Gastrocnemius medialis (tissue), 4 donors: ENCODE measurements around the gene KPNA1. TPM values are rescaled to one million over a fixed set of nuclear protein-coding genes. Genes with fewer than 3 reads are reported as not detected.
A peak's percentile ranks its signal among the peaks of the same experiment; 100 is the strongest.
"Not testable (repeated sequence)": the region's sequence is repeated elsewhere in the genome, so short reads cannot be mapped to it uniquely, and the experiment has no call there.

Source experiments
- ATAC-seq, 2 donors: fragments of 150-250 bp; one replicate each; pipeline ENCODE4 v1.9.1; 2016
- DNase-seq, 2 donors: peaks; one replicate each; pipeline ENCODE4 v3.0.0-alpha.2; 2019
- H3K27ac ChIP-seq, 4 donors: fragments of 200-600 bp; sonication (generic); 1 replicate in 1 of 4; 2 replicates in 3 of 4; pipeline ENCODE4 v1.5.1; 2016 to 2018; ENCODE audit warnings: mild to moderate bottlenecking in 2 of 4, moderate library complexity in 1 of 4
- H3K27me3 ChIP-seq, 3 donors: fragments of 200-600 bp; sonication (generic) in 2 of 3; 1 replicate in 1 of 3; 2 replicates in 2 of 3; pipeline versions ENCODE4 v1.5.1 to v1.6.0; 2016 to 2019; ENCODE audit warnings: mild to moderate bottlenecking in 1 of 3, moderate library complexity in 1 of 3
- H3K36me3 ChIP-seq, 2 donors: fragments of 200-600 bp; sonication (generic) in 1 of 2; one replicate each; pipeline ENCODE4 v1.5.1; 2017 to 2018
- H3K4me1 ChIP-seq, 2 donors: fragments of 200-600 bp; sonication (generic) in 1 of 2; one replicate each; pipeline ENCODE4 v1.5.1; 2016 to 2017; ENCODE audit warnings: mild to moderate bottlenecking in 2 of 2
- H3K4me3 ChIP-seq, 4 donors: fragments of 200-600 bp; sonication (generic) in 3 of 4; 1 replicate in 1 of 4; 2 replicates in 3 of 4; pipeline ENCODE4 v1.5.1; 2016 to 2019; ENCODE audit warnings: mild to moderate bottlenecking in 2 of 4
- H3K9me3 ChIP-seq, 3 donors: fragments of 200-600 bp; sonication (generic) in 2 of 3; 1 replicate in 1 of 3; 2 replicates in 2 of 3; pipeline ENCODE4 v1.5.1; 2016 to 2019
- POLR2A ChIP-seq, 2 donors: fragments of 450-650 bp; IDR thresholded peaks; one replicate each; pipeline ENCODE4 v1.6.1; 2017; ENCODE audit warnings: antibody characterized with exemption in 2 of 2, mild to moderate bottlenecking in 2 of 2, moderate library complexity in 2 of 2
- in situ Hi-C, 4 donors: fragments of 200-750 bp; cut with MboI; loops; one replicate each; pipeline versions ENCODE4 v1.15.0 to v1.8.0; 2017; ENCODE audit warnings: low sequenced_read_pairs in 4 of 4
- intact Hi-C: fragments of 100-400 bp; cut with DNase I; formaldehyde crosslinking; loops from one replicate; pipeline ENCODE4 v1.15.1; 2023; ENCODE audit warnings: low total_unique reads
- total RNA-seq, 4 donors: library from RNA; depleted of rRNA; stranded (reverse); fragments of >200 nt; gene quantifications; one replicate each; pipeline versions ENCODE4 v1.1.0 to v1.2.3, GENCODE V29; 2016
- TF ChIP-seq, protein P1 (sequence below), 5 experiments: fragments of 450-650 bp in 3 of 5; fragments of 200-600 bp in 2 of 5; sonication (generic) in 2 of 5; IDR thresholded peaks in 4 of 5; conservative IDR thresholded peaks in 1 of 5; 1 replicate in 4 of 5; 2 replicates in 1 of 5; pipeline ENCODE4 v1.5.1; 2016 to 2019; ENCODE audit warnings: antibody characterized with exemption in 5 of 5, mild to moderate bottlenecking in 3 of 5, moderate library complexity in 3 of 5

The KPNA1 gene
- total RNA-seq, 4 donors from 2014 or later = 108 to 119 (median 112) TPM

- peaks cover 33 to 37% of the 10 kb centered on the region in 2 donors for H3K4me1 ChIP-seq
- peak overlapping the region; percentile 94 to 99 (median 97) for H3K27ac ChIP-seq
- TF ChIP-seq POLR2A (IDR thresholded peaks at IDR 0.05) = no peak
- TF ChIP-seq, protein P1, sequence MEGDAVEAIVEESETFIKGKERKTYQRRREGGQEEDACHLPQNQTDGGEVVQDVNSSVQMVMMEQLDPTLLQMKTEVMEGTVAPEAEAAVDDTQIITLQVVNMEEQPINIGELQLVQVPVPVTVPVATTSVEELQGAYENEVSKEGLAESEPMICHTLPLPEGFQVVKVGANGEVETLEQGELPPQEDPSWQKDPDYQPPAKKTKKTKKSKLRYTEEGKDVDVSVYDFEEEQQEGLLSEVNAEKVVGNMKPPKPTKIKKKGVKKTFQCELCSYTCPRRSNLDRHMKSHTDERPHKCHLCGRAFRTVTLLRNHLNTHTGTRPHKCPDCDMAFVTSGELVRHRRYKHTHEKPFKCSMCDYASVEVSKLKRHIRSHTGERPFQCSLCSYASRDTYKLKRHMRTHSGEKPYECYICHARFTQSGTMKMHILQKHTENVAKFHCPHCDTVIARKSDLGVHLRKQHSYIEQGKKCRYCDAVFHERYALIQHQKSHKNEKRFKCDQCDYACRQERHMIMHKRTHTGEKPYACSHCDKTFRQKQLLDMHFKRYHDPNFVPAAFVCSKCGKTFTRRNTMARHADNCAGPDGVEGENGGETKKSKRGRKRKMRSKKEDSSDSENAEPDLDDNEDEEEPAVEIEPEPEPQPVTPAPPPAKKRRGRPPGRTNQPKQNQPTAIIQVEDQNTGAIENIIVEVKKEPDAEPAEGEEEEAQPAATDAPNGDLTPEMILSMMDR (IDR thresholded peaks at IDR 0.05 in 4 of 5, conservative IDR thresholded peaks at IDR 0.05 in 1 of 5) = no peak
- no peaks in the 10 kb centered on the region for H3K36me3 ChIP-seq
- in situ Hi-C loops (loop anchor here in 3 of 4 donors (10.0 kb wide), 2 partner anchors 100 to 130 kb away; partner anchors contain the start of genes FAM162A (in 2 of the 3), MIX23 (in 2 of the 3) and WDR5B (in 1 of the 3)), intact Hi-C loops (loop anchor here (2.0 kb wide), 1 partner anchor 50 kb away; the partner anchor contains the start of genes DTX3L and PARP9)
- H3K4me3 ChIP-seq = peak overlapping the region; percentile 65 to 94 (median 84)
- ATAC-seq = peak in 1 of 2 donors; percentile 2
- no peaks in the 10 kb centered on the region for H3K9me3 ChIP-seq
- no peaks in the 10 kb centered on the region for H3K27me3 ChIP-seq
- no peak for DNase-seq
Observed at GRCh38 chr3:122515020-122515468, 305 bp upstream of the KPNA1 start.

DNA sequence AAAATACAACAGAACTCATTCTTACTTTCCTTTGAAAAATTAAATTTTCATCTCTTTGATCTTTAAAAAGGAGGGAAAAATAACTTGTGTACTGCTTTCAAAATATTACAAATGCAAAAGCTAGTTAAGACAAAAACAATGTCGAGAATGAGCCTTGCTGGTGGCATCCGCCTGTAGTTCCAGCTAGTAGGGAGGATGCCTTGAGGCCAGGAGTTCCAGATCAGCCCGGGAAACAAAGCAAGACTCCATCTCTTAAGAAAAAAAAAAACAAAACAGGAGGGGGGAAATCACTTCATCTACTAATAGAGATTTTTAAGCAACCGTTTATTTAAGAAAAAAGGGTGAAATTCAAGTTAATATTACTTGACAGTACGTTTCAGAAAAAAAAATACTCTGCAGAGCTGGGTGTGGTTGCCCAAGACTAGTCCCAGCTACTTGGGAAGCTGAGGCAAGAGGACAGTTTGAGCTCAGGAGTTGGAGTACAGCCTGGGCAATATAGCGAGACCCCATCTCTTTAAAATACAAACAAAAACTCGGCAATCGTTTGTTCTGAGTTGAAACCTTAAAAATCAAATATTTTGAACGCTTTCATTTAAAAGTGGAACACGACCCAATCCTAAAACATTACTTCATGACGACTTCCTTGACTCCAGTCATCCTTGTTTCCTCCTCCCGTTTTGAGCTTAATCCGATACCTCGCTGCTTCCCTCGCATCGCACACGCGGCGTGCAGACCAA is 1.2 kb downstream of the KPNA1 start:
- ATAC-seq (peak; percentile 24 to 31), DNase-seq (peak in 1 of 2 donors; percentile 38)
- H3K36me3 ChIP-seq = no peaks in the 10 kb centered on the region
- intact Hi-C loops (loop anchor here (1.0 to 5.0 kb wide), 4 partner anchors 51 to 279 kb away; partner anchors contain the start of genes DTX3L, HSPBAP1, MIX23 and PARP9), in situ Hi-C loops (loop anchor here in 3 of 4 donors (10.0 kb wide), 2 partner anchors 99 to 129 kb away; partner anchors contain the start of genes FAM162A (in 2 of the 3), MIX23 (in 2 of the 3) and WDR5B (in 1 of the 3))
- H3K4me3 ChIP-seq = peak overlapping the region; percentile 65 to 94 (median 84)
- peak overlapping the region; percentile 94 to 99 (median 97) for H3K27ac ChIP-seq
- TF ChIP-seq, protein P1 (IDR thresholded peaks at IDR 0.05 in 4 of 5, conservative IDR thresholded peaks at IDR 0.05 in 1 of 5) = no peak
- TF ChIP-seq POLR2A (IDR thresholded peaks at IDR 0.05) = peak; percentile 11 to 49
- H3K9me3 ChIP-seq = no peaks in the 10 kb centered on the region
- peaks cover 47 to 52% of the 10 kb centered on the region in 2 donors for H3K4me1 ChIP-seq
- H3K27me3 ChIP-seq = no peaks in the 10 kb centered on the region

- H3K27ac ChIP-seq = peak overlapping the region; percentile 94 to 99 (median 97)
- TF ChIP-seq, protein P1 (IDR thresholded peaks at IDR 0.05 in 4 of 5, conservative IDR thresholded peaks at IDR 0.05 in 1 of 5) = no peak
- no peak for TF ChIP-seq POLR2A (IDR thresholded peaks at IDR 0.05)
- H3K36me3 ChIP-seq = no peaks in the 10 kb centered on the region
- in situ Hi-C loops = loop anchor here in 3 of 4 donors (10.0 kb wide), 2 partner anchors 97 to 127 kb away; partner anchors contain the start of genes FAM162A (in 2 of the 3), MIX23 (in 2 of the 3) and WDR5B (in 1 of the 3)
- H3K27me3 ChIP-seq = no peaks in the 10 kb centered on the region
- H3K4me1 ChIP-seq = peaks cover 56 to 63% of the 10 kb centered on the region in 2 donors
- ATAC-seq = no peak
- H3K9me3 ChIP-seq = no peaks in the 10 kb centered on the region
- peak overlapping the region in 3 of 4 donors; percentile 23 to 94 (median 65) for H3K4me3 ChIP-seq
- intact Hi-C loops = loop anchor here (5.0 kb wide), 1 partner anchor 280 kb away; the partner anchor contains the start of gene HSPBAP1
- DNase-seq = no peak
Observed at GRCh38 chr3:122512284-122512683, 2.5 kb downstream of the KPNA1 start.

- peak; percentile 23 to 54 for ATAC-seq
- H3K36me3 ChIP-seq = no peaks in the 10 kb centered on the region
- in situ Hi-C loops = loop anchor here in 3 of 4 donors (10.0 kb wide), 2 partner anchors 96 to 126 kb away; partner anchors contain the start of genes FAM162A (in 2 of the 3), MIX23 (in 2 of the 3) and WDR5B (in 1 of the 3)
Observed at GRCh38 chr3:122510878-122511535, 3.7 kb downstream of the KPNA1 start.

DNA sequence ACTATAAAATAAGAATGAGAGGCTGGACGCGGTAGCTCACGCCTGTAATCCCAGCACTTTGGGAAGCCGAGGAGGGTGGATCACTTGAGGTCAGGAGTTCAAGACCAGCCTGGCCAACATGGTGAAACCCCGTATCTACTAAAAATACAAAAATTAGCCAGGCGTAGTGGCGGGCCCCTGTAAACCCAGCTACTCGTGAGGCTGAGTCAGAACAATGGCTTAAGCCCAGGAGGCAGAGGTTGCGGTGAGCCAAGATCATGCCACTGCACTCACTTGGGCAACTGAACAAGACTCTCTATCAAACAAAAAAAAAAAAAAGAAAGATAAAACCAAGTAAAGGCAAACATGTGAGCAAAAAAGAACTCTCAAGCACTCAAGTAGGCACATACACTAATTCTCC is 5.8 kb downstream of the KPNA1 start:
- Histone ChIP-seq H3K4me1 (peaks cover 72 to 88% of the 10 kb centered on the region in 2 donors), H3K27ac (peak overlapping the region; percentile 94 to 99 (median 97)), H3K4me3 (peak overlapping the region in 1 of 4 donors; percentile 28)
- H3K9me3 ChIP-seq, H3K36me3 ChIP-seq, H3K27me3 ChIP-seq, intact Hi-C loops: not testable (repeated sequence)
- in situ Hi-C loops = loop anchor here in 1 of 4 donors (10.0 kb wide), 1 partner anchor 94 kb away; the partner anchor contains the start of gene WDR5B
- DNase-seq (peak; percentile 52 to 88), ATAC-seq (peak; percentile 74)

More at GRCh38 chr3:122510878-122511535, 3.7 kb downstream of the KPNA1 start:
- peaks cover 62 to 72% of the 10 kb centered on the region in 2 donors for H3K4me1 ChIP-seq
- DNase-seq = peak; percentile 23 to 69
- H3K27ac ChIP-seq = peak overlapping the region; percentile 94 to 99 (median 97)
- no peaks in the 10 kb centered on the region for H3K27me3 ChIP-seq
- no peak for TF ChIP-seq POLR2A (IDR thresholded peaks at IDR 0.05)
- TF ChIP-seq, protein P1 (IDR thresholded peaks at IDR 0.05 in 4 of 5, conservative IDR thresholded peaks at IDR 0.05 in 1 of 5) = no peak
- H3K4me3 ChIP-seq = peak overlapping the region in 1 of 4 donors; percentile 65
- no peaks in the 10 kb centered on the region for H3K9me3 ChIP-seq
- intact Hi-C loops = loop anchor here (5.0 kb wide), 1 partner anchor 281 kb away; the partner anchor contains the start of gene HSPBAP1
